ENCODE data around the gene ST7L.

Gene ST7L

GRCh38 chr1:112618114-112618720, 724 bp downstream of the ST7L start:
- DNase-seq, result no peak

GRCh38 chr1:112614460-112615065, 4.4 kb downstream of the ST7L start:
- DNase-seq, result no peak

- no peak for DNase-seq
These were observed 13.2 kb downstream of the ST7L start for GRCh38 chr1:112605633-112606327.

- no peak for DNase-seq
These were observed 15.4 kb downstream of the ST7L start for GRCh38 chr1:112603541-112603940.

- no peak for DNase-seq
These were observed 15.9 kb downstream of the ST7L start for GRCh38 chr1:112603012-112603411.

- no peak for DNase-seq
These were observed 19.5 kb downstream of the ST7L start for GRCh38 chr1:112599477-112599876.

GRCh38 chr1:112594208-112594876, 24.6 kb downstream of the ST7L start:
- DNase-seq, result no peak

- DNase-seq, result no peak
These were observed 29.2 kb downstream of the ST7L start for GRCh38 chr1:112589766-112590165.

- no peak for DNase-seq
These were observed 35.6 kb downstream of the ST7L start for GRCh38 chr1:112583366-112583765.

- DNase-seq, result no peak
These were observed 37.3 kb downstream of the ST7L start for GRCh38 chr1:112581586-112582192.

GRCh38 chr1:112579801-112580510, 39.0 kb downstream of the ST7L start:
- DNase-seq, result no peak

GRCh38 chr1:112576240-112576639, 42.7 kb downstream of the ST7L start:
- DNase-seq, result no peak

- DNase-seq, result no peak
These were observed 43.7 kb downstream of the ST7L start for GRCh38 chr1:112575154-112575804.

- DNase-seq, result no peak
These were observed 53.1 kb downstream of the ST7L start for GRCh38 chr1:112565800-112566199.

GRCh38 chr1:112564081-112564480, 54.9 kb downstream of the ST7L start:
- DNase-seq, result no peak

- no peak for DNase-seq
These were observed 55.6 kb downstream of the ST7L start for GRCh38 chr1:112563341-112563740.

GRCh38 chr1:112558634-112559033, 60.3 kb downstream of the ST7L start:
- DNase-seq, result no peak

- no peak for DNase-seq
These were observed 61.6 kb downstream of the ST7L start for GRCh38 chr1:112557385-112557784.

- no peak for DNase-seq
These were observed 64.5 kb downstream of the ST7L start for GRCh38 chr1:112554411-112554810.

- no peak for DNase-seq
These were observed 69.4 kb downstream of the ST7L start for GRCh38 chr1:112549590-112549989.

- no peak for DNase-seq
These were observed 70.4 kb downstream of the ST7L start for GRCh38 chr1:112548547-112548946.

GRCh38 chr1:112546076-112546475, 72.9 kb downstream of the ST7L start:
- DNase-seq, result no peak

All from NCI-H1417 treated with DMSO at 0.1 percent for 48 hours (cell line).